Femur (tissue), 1 donor: ENCODE measurements around the gene SLC6A5.
"Not testable (repeated sequence)": the region's sequence is repeated elsewhere in the genome, so short reads cannot be mapped to it uniquely, and the experiment has no call there.

ENCODE experiments used
- DNase-seq: peaks from one replicate; pipeline ENCODE4 v3.0.0-alpha.2; 2017

The SLC6A5 gene

DNA sequence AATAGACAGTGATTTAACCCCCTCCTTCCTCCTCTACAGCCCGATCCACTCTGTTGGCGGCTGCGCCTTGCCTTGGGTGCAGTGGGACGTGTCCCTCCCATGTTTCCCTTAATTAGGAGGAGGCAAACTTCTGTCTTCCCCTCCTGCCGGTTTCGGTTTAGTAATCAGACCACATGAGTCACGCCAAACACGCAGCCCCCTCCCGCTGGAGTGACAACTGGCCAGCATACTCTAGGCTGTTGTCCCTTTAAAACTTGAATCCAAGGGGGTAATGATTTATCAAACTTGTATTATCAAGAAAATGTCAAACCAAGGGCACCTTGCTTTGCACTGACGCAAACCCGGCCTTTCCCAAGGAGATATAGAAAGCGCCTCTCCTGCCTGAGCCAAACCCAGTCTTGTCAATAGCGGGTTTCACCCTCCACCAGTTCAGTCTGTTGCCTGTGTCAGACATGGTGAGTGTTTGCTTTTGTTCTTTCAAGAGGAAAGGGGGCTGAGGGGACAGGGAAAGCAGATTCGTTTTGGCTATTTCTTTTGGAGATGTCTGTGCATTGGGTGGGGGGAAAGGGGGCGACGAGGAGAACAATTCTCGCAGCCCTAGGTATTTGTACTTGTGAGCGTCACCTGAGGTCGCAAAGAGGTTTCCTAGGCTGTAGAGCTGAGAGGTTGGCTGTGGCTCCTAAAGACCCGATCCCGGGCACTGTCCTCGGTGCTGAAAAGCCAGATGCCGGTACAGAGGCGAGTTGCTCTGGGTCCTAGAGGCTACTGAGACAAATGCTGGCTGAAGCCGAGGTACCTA lies at the start of gene SLC6A5:
SLC6A5 (plus strand) TSS at position 388 of the 799 bp plus-strand sequence; CDS start at position 453, 65 bp downstream.
- DNase-seq: peak; percentile 65

GRCh38 chr11:20551096-20551495 lies 48.3 kb upstream of the SLC6A5 start:
- DNase-seq: no peak

DNA sequence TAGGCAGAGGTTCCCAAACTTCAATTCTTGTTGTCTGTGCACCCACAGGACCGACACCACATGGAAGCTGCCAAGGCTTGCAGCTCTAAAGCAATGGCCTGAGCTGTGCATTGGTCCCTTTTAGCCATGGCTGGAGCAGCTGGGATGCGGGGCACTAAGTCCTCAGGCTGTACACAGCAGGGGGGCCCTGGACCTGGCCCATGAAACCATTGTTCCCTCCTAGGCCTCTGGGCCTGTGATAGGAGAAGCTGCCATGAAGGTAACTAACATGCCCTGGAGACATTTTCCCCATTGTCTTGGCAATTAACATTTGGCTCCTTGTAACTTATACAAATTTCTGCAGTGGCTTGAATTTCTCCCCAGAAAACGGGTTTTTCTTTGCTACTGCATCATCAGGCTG lies 43.6 kb upstream of the SLC6A5 start:
- DNase-seq: no peak

DNA sequence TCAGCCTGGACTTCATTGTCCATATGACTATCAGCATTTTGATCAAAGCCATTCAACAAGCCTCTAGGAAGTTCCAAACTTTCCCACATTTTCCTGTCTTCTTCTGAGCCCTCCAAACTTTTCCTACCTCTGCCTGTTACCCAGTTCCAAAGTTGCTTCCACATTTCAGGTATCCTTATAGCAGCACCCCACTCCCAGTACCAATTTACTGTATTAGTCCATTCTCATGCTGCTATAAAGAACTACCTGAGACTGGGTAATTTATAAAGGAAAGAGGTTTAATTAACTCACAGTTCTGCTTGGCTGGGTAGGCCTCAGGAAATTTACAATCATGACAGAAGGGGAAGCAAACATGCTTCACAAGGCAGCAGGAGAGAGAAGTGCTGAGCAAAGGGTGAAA lies 43.0 kb upstream of the SLC6A5 start:
- not testable (repeated sequence) for DNase-seq

GRCh38 chr11:20558741-20559140 lies 40.7 kb upstream of the SLC6A5 start:
- no peak for DNase-seq

GRCh38 chr11:20559523-20560300 lies 39.7 kb upstream of the SLC6A5 start:
- no peak for DNase-seq

- DNase-seq: no peak
Measured at GRCh38 chr11:20561915-20562314, 37.5 kb upstream of the SLC6A5 start.

DNA sequence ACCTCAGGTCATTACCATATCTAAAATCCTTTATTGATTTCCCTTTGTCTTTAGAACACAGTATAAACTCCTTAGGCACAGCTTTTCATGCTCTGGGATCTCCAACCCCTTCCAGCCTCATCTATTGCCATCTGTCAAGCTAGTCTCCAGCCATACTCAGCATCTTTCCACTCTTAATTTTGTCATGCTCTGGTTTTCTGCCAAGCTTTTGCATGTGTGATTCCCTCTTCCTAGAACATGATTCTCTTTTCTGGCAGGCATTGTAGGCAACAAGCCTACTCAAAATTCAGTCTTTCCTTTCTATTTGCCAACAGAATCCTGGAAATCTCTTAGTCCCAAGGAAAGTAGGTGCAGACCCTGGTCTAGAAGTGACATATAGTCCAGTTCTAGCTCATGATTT lies 35.5 kb upstream of the SLC6A5 start:
- no peak for DNase-seq

GRCh38 chr11:20564846-20565635 lies 34.4 kb upstream of the SLC6A5 start:
- no peak for DNase-seq

- DNase-seq: not testable (repeated sequence)
Measured at GRCh38 chr11:20566115-20566514, 33.3 kb upstream of the SLC6A5 start.

DNA sequence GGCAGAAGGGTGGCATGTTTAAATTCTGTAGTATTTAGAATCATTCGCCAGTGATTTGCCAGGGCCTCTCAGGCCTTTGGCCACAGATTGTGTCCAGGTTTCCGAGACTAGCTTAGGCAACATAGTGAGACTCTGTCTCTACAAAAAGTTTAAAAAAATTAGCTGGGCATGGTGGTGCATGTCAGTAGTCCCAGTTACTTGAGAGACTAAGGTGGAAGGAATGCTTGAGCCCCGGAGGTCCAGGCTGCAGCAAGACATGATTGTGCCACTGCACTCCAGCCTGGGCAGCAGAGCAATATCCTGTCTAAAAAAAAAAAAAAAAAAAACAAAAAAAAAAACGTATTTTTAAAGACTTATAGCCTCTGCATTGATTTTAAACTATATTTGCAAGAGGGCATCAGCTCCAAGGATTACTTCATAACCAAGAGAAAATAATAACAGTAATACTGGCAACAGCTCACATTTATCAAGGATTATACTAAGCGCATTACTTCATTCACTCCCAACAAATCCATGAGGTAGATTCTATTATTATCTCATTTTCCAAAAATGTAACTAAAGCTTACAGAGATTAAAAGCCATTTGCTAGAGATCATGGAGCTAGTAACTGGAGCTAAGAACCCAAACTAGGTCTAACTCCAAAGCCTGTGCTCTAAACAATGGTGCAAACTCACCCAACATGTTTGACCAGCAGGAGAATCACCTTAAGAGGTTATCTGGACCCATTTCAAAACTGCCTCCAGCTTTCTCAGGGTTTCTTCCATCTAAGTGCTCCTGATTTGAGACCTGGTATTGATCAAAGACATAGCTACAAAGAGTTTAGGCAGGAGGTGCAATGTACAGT lies 32.6 kb upstream of the SLC6A5 start:
- no peak for DNase-seq

DNA sequence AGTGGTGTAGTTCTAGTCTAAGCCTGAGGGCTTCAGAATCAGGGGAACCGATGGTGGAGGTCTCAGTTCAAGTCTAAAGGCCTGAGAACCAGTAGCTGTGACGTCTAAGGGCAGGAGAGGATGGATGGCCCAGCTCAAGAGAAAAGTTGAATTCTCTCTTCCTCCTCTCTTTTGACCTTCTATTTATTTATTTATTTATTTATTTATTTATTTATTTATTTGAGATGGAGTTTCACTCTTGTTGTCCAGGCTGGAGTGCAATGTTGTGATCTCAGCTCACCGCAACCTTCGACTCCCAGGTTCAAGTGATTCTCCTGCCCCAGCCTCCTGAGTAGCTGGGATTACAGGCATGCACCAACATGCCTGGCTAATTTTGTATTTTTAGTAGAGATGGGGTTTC lies 19.7 kb upstream of the SLC6A5 start:
- DNase-seq: not testable (repeated sequence)

GRCh38 chr11:20583201-20583600 lies 16.2 kb upstream of the SLC6A5 start:
- no peak for DNase-seq

- no peak for DNase-seq
Measured at GRCh38 chr11:20584093-20584774, 15.2 kb upstream of the SLC6A5 start.

- DNase-seq: no peak
Measured at GRCh38 chr11:20589796-20590195, 9.6 kb upstream of the SLC6A5 start.

DNA sequence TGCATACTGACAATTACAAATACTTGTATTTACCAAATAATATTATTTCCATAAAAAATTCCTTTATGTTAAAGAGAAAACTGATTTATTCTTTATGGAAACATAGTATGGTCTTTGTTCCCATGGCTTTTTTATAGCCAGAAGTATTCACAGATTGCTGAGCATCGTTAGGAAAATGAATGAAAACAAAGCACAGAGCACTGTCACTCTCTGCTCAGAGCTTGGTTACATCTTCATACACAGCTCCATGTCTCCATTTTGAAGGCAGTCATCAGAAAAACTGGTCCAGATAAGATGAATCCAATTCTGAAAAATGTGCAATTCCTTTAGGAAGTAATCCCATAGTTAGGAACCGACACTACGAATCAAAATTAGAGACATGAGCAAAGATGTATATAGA lies 9.0 kb upstream of the SLC6A5 start:
- no peak for DNase-seq

- DNase-seq: no peak
Measured at GRCh38 chr11:20592741-20593140, 6.7 kb upstream of the SLC6A5 start.

DNA sequence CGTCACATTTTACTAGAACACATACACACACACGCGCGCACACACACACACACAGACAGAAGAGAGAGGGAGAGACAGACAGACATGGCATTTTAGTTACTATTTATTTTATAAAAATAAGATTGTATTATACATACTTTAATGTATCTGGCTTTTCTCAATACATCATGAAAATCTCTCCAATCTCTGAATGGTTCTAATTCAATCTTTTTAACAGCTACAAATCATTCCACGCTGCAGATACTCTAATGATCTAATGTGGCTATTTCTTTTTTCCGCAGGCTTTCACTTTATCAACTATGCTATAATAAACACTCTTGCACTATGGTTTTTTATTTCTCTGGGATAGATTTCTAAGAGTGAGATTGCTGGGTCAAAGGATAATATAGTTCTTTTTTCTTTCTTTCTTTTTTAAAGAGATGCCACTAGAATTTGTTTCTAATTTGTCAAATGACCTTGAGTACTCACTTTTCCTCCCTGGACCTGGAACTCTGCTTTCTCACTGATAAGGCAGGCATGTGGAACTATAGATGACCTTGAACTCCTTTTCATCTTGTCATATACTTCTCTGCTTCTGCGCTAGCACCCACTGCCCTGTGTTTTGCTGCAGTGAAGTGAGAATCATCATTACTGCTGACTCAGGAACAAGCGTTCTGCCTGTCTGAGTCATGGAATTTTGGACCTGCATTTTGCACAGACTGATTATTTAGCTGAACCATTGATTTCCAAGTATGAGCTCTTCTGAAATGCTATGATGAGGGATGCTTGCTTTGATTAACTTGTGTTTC lies 4.9 kb upstream of the SLC6A5 start:
- DNase-seq: no peak

DNA sequence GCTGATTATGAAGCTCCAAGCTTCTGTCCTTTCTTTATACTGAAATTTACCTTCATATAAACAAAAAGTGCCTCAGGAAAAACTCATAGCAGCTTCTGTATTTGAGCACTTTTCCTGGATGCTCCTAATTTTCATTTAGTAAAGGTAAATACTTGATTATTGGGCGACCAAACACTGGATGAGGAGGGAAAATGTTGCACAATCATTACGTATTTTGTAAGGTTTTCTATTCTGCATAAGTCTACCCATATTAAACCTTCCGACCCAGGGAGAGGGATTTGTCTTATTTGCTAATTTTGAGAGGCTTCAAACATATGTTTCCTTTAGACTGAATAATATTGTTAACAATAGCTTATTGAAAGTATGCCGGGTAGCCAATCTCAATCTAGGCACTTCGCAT lies 4.3 kb upstream of the SLC6A5 start:
- no peak for DNase-seq

DNA sequence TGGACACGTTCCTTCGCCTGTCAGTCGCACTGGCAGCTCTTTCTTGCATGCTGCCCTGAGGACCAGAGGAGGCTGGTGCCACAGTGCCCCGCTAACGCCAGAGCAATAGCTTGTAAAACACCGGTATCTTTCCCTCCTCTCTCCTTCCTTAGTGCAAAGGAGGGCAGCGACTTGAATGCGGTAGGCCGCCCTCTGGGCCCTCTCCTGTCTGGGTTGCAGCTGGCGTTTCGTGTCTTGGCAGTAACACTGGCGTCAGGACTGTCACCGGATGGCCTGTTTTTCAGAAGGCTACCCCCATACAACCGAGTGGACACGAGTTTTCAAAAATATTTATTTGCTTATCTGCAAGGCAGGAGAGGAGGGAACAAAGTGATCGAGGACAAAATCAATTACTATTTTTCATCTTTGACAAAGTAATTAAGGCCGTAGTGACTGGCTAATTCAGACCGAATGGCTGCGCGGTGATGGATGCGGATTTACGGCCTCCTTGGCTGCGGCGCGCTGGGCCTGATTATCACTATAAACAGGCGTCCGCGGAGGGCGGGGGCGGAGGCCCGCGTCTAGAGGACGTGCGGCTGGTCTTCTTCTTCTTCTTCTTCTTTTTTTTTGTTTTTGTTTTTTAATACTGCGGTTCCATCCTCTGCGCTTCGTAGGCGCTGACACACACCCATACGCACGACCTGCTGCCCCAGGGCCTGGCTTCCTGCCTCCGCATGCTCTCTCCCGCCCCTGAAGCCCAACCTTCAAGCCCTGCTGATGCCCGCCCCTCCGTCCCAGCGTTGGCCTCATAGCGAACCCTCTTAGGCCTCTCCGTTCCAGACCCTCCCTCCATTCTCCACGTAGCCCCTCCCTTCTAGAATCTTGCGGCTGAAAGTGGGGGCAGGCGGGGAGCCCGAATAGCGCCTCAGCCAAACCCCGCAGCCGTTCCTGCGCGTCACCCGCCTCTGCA lies 2.9 kb upstream of the SLC6A5 start:
- DNase-seq: no peak
